ENCODE results near the gene COG5.

GRCh38 chr7:107166736-107167426, 396.8 kb downstream of the COG5 start:
- TF ChIP-seq CTCF (IDR thresholded peaks at IDR 0.05) (no peak), POLR2A (IDR thresholded peaks at IDR 0.05) (no peak)
